ENCODE data around the gene ZNF420. TPM values are rescaled to one million over a fixed set of nuclear protein-coding genes. Genes with fewer than 3 reads are reported as not detected.

The ZNF420 gene
- total and polyA plus RNA-seq, 4 donors = 2.0 to 5.2 (median 3.4) TPM

GRCh38 chr19:37045140-37045539, 33.1 kb upstream of the ZNF420 start:
- 33% methylated on average over 1 of the region's 1 CpG for WGBS
- no peak overlapping the region for H3K27ac ChIP-seq (ENCODE audit: low read depth in 1 of 2, low read length in 2 of 2)
- no peaks in the 10 kb centered on the region for H3K4me1 ChIP-seq (ENCODE audit: control insufficient read depth in 4 of 4, insufficient read depth in 4 of 4, low read length in 3 of 4)
- TF ChIP-seq ZBTB33 (IDR thresholded peaks at IDR 0.05) (no peak), RAD21 (IDR thresholded peaks at IDR 0.05) (no peak), FOXA1 (IDR thresholded peaks at IDR 0.05) (no peak), EGR1 (IDR thresholded peaks at IDR 0.05; ENCODE audit: low read depth in 2 of 2) (no peak), TAF1 (conservative IDR thresholded peaks at IDR 0.05) (no peak), YY1 (IDR thresholded peaks at IDR 0.05) (no peak), CTCF (IDR thresholded peaks at IDR 0.05; ENCODE audit: low read depth, low read length, missing input control) (no peak), RXRA (IDR thresholded peaks at IDR 0.05) (no peak), GABPA (IDR thresholded peaks at IDR 0.05 in 1 of 2, conservative IDR thresholded peaks at IDR 0.05 in 1 of 2) (no peak), MAX (IDR thresholded peaks at IDR 0.05) (no peak)
- DNase-seq (ENCODE audit: low spot score) = no peak
- no peak overlapping the region for H3K4me3 ChIP-seq (ENCODE audit: low read depth in 1 of 3, low read length in 3 of 3)
- peaks cover 3 to 20% (median 8%) of the 10 kb centered on the region in 4 donors for H3K9me3 ChIP-seq (ENCODE audit: control insufficient read depth in 4 of 4, low read length in 3 of 4)
- no peaks in the 10 kb centered on the region for H3K36me3 ChIP-seq (ENCODE audit: control insufficient read depth in 4 of 4, insufficient read depth in 3 of 4, low read depth in 1 of 4, low read length in 3 of 4)
- H3K27me3 ChIP-seq (ENCODE audit: control insufficient read depth in 4 of 4, insufficient read depth in 4 of 4, low read length in 3 of 4) = no peaks in the 10 kb centered on the region
- no peak overlapping the region for H3K9ac ChIP-seq (ENCODE audit: low read depth in 1 of 2, low read length in 2 of 2)

- 94% methylated on average over 22 of the region's 22 CpGs for WGBS
- no peak overlapping the region for H3K27ac ChIP-seq (ENCODE audit: low read depth in 1 of 2, low read length in 2 of 2)
- H3K4me3 ChIP-seq (ENCODE audit: low read depth in 1 of 3, low read length in 3 of 3) = peak overlapping the region in 1 of 3 donors; percentile 33
- H3K36me3 ChIP-seq (ENCODE audit: control insufficient read depth in 4 of 4, insufficient read depth in 3 of 4, low read depth in 1 of 4, low read length in 3 of 4) = no peaks in the 10 kb centered on the region
- H3K4me1 ChIP-seq (ENCODE audit: control insufficient read depth in 4 of 4, insufficient read depth in 4 of 4, low read length in 3 of 4) = no peaks in the 10 kb centered on the region
- H3K9ac ChIP-seq (ENCODE audit: low read depth in 1 of 2, low read length in 2 of 2) = no peak overlapping the region
- no peaks in the 10 kb centered on the region for H3K27me3 ChIP-seq (ENCODE audit: control insufficient read depth in 4 of 4, insufficient read depth in 4 of 4, low read length in 3 of 4)
- DNase-seq (ENCODE audit: low spot score) = no peak
- TF ChIP-seq RAD21 (IDR thresholded peaks at IDR 0.05) (no peak), NR2F2 (IDR thresholded peaks at IDR 0.05) (no peak), GABPA (IDR thresholded peaks at IDR 0.05 in 1 of 2, conservative IDR thresholded peaks at IDR 0.05 in 1 of 2) (no peak), JUND (IDR thresholded peaks at IDR 0.05) (no peak), FOXA1 (IDR thresholded peaks at IDR 0.05) (no peak)
- peaks cover 19 to 54% (median 37%) of the 10 kb centered on the region in 4 donors for H3K9me3 ChIP-seq (ENCODE audit: control insufficient read depth in 4 of 4, low read length in 3 of 4)
These were observed 22.9 kb upstream of the ZNF420 start for GRCh38 chr19:37055330-37055729.

GRCh38 chr19:37056776-37057175, 21.5 kb upstream of the ZNF420 start:
- H3K36me3 ChIP-seq (ENCODE audit: control insufficient read depth in 4 of 4, insufficient read depth in 3 of 4, low read depth in 1 of 4, low read length in 3 of 4) = no peaks in the 10 kb centered on the region
- TF ChIP-seq TAF1 (conservative IDR thresholded peaks at IDR 0.05) (no peak), HNF4G (IDR thresholded peaks at IDR 0.05) (no peak), MAX (IDR thresholded peaks at IDR 0.05) (no peak), HNF4A (conservative IDR thresholded peaks at IDR 0.05) (no peak), RAD21 (IDR thresholded peaks at IDR 0.05) (no peak)
- no peak overlapping the region for H3K9ac ChIP-seq (ENCODE audit: low read depth in 1 of 2, low read length in 2 of 2)
- H3K27me3 ChIP-seq (ENCODE audit: control insufficient read depth in 4 of 4, insufficient read depth in 4 of 4, low read length in 3 of 4) = no peaks in the 10 kb centered on the region
- H3K4me3 ChIP-seq (ENCODE audit: low read depth in 1 of 3, low read length in 3 of 3) = peak overlapping the region in 2 of 3 donors; percentile 9 to 33
- H3K4me1 ChIP-seq (ENCODE audit: control insufficient read depth in 4 of 4, insufficient read depth in 4 of 4, low read length in 3 of 4) = no peaks in the 10 kb centered on the region
- H3K27ac ChIP-seq (ENCODE audit: low read depth in 1 of 2, low read length in 2 of 2) = no peak overlapping the region
- H3K9me3 ChIP-seq (ENCODE audit: control insufficient read depth in 4 of 4, low read length in 3 of 4) = peaks cover 26 to 61% (median 42%) of the 10 kb centered on the region in 4 donors
- WGBS = 95% methylated on average over 24 of the region's 24 CpGs
- no peak for DNase-seq (ENCODE audit: low spot score)

All from liver (tissue), 9 donors.